GM18519 (cell line): ENCODE measurements around the gene PTGIR.

Source experiments
- ATAC-seq: cut with Tn5 transposase; IDR thresholded peaks from one replicate; pipeline ENCODE4 v1.9.1; 2021; ENCODE audit warnings: mild to moderate bottlenecking, moderate library complexity; ENCODE audit not compliant: unreplicated experiment, low FRiP score

Gene PTGIR

DNA sequence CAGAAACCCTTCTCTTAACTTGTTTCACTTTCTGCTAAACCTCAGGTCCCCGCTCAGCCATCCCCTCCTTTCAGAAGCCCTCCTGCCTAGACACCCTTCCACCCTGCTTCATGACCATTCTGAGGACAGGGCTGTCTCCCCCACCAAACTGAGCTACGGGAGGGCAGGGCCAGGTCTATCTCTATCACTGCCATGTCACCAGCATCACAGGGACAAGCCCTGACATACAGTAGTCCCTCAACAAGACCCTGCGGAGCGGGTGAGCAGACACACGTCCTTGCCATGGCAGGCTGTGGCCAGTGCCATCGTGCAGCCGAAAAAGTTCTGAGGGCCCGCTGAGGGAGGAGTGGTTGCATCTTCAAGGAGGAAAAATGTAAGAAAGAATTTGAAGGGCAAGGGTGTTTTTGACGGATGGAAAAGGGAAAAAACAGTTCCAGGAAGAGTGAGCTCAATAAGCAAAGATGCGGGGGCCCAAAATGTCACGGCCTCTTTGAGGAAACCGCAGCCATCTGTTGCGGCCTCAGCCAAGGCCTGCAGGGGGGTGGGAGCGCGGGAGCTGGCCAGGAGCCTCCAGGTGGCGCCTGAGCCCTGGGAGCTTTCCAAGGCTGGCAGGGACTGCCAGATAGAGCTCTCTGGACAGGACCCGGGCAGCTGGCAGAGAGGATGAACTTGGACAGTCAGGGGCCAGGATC is 8.1 kb downstream of the PTGIR start:
- no peak for ATAC-seq

DNA sequence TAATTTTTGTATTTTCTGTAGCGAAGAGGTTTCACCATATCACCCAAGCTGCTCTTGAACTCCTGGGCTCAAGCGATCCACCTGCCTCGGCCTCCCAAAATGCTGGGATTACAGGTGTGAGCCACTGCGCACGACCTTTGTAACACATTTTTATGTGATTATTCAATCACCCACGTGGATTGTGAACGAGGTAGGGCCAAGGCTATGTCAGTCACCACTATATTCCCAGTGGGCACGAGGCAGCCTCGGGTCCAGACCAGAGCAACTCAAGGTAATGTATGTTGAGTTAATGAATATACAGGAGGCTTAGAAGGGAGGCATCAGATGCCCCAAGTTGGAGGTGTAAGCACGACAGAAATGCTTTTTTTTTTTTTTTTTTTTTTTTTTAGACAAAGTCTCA is 8.9 kb downstream of the PTGIR start:
- no peak for ATAC-seq

DNA sequence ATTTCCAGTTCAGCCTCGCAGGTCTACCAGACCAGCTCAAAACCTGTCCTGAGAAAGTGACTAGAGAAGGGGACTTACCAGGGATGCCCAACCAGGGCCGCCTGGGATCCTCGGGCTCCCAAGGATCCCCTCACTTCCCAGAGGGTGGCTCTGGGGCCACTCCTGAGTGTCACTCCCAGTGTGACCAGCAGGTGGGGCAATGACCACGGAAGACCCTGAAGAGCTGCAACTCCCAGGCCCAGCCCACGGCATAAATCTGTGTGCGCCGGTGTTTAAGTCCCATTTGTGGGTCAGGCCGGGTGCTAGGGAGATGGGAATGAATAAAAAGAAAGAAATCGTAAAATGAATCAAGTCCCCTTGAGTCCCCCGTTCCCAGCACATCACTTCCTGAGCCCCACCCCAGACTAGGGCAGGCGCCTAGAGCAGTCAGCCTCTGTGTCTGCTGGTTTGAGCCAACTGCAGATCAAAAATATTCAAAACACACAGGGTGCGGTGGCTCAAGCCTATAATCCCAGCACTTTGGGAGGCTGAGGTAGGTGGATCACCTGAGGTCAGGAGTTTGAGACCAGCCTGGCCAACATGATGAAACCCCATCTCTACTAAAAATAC is 10.7 kb downstream of the PTGIR start:
- no peak for ATAC-seq

DNA sequence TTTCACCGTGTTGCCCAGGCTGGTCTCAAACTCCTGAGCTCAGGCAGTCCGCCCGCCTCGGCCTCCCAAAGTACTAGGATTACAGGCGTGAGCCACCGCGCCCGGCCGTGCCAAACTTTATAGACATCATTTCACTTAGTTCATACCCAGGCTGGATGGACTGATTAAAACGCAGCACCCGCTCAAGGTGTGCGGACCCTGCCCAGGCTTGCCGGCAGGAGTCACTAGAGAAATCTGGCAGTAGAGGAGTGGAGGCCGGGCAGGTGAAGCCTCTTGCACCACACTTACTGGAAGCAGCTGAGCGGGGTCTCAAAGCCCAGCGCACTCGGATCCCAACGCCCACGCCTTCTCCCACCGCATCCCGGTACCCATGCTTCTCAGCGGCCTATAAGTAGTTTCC is 11.4 kb downstream of the PTGIR start:
- no peak for ATAC-seq

DNA sequence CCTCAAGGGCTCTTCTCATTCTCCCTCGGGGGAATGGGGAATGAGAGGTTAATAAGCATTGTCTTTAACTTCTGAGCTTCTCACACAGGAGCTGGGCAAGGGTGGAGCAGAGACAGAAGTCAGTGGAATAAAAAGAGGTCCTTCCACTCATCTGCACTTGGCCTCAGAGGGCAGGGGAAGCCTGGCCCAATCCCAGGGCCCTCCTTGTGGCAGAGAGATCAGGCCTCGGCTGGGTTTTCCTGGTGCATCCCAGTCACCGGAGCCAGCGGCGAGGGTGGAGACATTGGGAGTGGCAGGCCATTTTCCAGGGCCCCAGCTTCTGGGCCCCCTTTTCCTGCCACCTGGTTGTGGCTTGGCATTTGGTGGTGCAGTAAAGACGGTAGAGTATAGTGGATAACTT is 13.1 kb downstream of the PTGIR start:
- no peak for ATAC-seq

DNA sequence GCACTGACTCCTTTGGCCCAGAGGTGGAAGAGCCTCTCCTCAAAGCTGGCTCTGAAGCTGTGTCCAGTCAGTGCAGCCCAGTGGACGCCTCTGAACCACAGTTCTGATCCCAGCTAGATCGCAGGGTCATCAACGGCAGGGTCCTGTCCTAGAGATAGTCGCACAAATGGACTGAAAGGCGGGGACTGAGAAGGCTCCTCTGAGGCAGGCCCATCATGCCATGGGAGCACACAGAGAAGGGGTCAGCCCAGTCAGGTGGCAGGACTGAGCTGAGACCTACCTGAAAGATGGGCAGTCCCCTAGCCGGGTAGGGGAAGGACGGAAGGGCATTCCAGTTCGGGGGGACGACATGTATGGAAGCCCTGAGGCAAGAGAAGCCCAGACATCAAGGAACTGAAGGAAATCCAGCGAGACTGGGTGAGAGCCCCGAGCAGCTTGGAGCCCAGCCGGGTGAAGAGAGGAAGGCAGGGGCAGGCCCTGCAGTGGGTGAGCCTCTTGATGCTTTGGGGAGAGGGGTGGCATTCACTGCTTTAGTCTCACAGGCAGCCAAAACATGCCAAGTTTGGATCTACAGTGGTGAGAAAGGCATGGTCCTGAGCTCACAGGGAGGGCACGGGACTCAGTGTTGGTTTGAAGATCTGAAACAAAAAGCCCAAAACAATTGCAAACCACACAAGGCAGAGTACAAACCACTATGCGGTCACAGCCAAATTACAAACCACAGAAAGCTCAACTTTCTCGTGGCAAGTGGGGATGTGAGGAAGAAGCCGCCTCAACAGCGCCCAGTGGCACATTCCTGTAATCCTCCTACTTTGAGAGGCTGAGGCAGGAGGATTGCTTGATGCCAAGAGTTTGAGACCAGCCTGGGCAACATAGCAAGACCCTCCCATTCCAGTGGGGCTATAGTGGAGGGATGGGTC is 13.8 kb downstream of the PTGIR start:
- no peak for ATAC-seq

DNA sequence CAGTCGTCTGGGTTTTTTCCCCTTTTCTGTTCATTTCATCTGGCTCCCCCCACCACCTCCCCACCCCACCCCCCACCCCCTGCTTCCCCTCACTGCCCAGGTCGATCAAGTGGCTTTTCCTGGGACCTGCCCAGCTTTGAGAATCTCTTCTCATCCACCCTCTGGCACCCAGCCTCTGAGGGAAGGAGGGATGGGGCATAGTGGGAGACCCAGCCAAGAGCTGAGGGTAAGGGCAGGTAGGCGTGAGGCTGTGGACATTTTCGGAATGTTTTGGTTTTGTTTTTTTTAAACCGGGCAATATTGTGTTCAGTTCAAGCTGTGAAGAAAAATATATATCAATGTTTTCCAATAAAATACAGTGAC is 14.5 kb downstream of the PTGIR start:
- no peak for ATAC-seq

DNA sequence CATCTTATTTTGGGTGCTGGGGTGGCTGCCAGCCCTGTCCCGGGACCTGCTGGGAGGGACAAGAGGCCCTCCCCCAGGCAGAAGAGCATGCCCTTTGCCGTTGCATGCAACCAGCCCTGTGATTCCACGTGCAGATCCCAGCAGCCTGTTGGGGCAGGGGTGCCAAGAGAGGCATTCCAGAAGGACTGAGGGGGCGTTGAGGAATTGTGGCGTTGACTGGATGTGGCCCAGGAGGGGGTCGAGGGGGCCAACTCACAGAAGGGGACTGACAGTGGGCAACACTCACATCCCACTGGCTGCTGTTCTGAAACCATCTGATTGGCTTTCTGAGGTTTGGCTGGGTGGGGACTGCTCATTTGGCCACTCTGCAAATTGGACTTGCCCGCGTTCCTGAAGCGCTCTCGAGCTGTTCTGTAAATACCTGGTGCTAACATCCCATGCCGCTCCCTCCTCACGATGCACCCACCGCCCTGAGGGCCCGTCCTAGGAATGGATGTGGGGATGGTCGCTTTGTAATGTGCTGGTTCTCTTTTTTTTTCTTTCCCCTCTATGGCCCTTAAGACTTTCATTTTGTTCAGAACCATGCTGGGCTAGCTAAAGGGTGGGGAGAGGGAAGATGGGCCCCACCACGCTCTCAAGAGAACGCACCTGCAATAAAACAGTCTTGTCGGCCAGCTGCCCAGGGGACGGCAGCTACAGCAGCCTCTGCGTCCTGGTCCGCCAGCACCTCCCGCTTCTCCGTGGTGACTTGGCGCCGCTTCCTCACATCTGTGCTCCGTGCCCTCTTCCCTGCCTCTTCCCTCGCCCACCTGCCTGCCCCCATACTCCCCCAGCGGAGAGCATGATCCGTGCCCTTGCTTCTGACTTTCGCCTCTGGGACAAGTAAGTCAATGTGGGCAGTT is 15.1 kb downstream of the PTGIR start:
- no peak for ATAC-seq

DNA sequence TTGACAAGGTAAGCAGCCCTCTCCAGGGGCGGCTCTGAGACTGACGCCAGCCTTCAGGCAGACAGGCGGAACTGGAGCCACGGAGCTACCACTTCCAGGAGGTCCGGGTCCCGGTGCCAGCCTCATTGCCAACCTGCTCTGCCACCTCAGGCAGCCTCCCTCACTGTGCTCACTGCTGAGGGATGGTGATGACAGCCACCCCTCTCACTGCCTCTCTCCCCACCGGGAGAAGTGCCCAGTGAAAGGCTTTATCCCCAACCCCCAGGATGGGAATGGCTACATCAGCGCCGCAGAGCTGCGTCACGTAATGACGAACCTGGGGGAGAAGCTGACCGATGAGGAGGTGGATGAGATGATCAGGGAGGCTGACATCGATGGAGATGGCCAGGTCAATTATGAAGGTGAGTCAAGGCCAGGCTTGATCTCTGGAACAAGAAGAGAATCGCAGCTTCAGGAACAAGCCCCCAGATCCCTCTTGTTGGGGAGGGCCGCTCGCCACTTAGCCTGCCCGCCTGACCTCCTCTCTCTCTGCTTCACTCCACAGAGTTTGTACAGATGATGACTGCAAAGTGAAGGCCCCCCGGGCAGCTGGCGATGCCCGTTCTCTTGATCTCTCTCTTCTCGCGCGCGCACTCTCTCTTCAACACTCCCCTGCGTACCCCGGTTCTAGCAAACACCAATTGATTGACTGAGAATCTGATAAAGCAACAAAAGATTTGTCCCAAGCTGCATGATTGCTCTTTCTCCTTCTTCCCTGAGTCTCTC is 16.1 kb downstream of the PTGIR start:
- no peak for ATAC-seq

DNA sequence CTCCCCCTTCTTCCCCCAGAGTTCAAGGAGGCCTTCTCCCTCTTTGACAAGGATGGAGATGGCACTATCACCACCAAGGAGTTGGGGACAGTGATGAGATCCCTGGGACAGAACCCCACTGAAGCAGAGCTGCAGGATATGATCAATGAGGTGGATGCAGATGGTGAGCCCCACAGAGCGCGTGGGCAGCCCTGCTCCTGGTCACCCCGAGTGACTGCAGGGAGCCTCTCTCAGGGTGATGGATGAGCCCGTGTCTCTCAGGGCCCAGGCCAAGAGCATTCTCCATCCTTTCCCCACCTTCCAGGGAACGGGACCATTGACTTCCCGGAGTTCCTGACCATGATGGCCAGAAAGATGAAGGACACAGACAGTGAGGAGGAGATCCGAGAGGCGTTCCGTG is 16.7 kb downstream of the PTGIR start:
- no peak for ATAC-seq

DNA sequence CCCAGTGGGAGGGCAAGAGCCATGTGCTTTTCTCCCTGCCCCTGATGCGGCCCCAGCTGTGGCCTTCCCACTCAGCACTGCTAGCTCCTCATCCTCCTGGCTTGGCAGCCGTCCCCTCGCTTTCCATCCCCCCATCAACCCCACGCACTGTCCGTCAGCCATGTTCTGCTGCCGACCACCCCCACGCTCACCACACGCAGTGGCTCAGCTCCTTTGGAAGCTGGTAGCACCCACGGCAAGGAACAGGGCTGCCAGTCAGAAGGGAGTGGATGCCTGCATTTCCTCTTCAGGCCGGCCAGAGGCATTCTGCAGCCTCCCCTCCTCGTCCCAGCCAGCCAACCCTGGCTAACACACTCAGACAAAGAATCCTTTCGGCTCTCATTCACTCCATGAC is 17.4 kb downstream of the PTGIR start:
- no peak for ATAC-seq

DNA sequence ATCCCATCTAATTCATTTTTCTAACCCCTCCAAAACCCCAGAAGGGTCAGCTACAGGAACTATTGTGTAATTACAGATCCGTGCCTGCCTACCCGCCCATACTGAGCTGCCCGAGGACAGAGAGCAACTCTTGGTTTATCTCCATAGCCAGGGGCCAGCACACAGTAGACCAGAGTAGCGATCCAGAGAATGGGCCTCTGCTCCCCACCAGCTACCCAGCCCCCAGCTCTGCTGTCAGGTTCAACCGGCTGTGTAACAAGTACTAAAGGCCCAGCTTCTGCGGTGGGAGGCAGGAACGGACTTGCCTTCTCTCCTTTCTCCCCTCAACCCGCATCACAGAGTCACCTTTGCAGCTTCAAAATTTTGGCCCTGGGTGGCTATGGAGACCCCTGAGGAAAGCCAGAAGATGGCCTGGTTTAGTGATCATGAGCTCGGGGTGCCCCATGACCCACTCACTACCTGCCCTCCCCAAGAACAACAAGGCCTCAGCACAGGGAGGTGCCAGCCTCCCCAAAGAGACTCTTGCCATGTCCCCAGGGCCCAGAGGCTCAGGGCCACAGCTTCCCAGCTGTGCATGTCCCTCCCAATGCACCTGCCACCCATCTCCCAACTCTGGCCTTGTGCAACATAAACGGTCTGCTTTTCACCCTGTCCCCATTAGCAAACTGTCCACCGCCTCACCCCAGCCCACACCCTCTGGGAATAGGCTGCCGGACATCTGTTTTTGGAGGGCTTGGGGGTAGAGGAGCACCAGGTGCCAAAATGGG is 18.0 kb downstream of the PTGIR start:
- no peak for ATAC-seq

DNA sequence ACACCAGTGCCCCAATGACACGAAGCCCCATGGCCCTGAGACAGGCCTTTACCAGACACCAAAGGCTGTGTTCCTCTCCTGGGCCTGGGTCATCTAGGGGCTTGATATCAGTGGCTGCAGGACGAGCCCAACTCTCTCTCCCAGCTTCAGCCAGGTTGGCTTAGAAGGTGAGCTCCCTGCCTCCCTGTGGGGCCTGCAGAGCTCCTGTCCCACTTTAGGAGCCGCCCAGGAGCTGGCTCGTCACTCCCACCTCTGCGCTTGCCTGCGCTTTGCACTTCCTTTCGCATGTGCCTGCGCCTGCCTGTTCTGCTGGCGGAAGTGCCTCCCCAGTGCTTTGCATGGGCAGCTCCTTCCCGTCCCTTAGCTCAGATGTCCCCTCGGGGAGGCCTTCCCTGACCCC is 18.9 kb downstream of the PTGIR start:
- ATAC-seq, result no peak

DNA sequence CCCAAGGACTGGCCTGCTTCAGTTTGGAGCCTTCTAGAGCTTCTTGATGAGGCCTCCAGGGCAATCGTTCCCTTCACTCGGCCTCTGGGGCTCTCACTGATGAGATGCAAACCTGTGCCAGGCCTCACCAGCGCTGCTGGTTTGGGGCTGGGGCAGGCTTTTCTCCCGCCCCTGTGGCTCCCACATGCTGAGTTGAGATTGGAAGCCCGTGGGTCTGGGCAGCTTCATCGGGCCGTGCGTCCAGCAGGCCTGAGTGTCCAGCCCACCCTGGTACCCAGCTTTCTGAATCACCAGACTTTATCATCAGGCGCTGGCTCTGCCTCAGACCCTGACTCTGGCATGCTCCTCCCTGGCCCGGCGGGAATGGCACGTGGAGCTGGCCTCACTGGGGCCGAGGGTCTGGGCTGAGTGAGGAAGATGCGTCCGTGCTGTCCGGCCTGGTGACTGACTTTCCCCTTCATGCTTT is 19.5 kb downstream of the PTGIR start:
- no peak for ATAC-seq

DNA sequence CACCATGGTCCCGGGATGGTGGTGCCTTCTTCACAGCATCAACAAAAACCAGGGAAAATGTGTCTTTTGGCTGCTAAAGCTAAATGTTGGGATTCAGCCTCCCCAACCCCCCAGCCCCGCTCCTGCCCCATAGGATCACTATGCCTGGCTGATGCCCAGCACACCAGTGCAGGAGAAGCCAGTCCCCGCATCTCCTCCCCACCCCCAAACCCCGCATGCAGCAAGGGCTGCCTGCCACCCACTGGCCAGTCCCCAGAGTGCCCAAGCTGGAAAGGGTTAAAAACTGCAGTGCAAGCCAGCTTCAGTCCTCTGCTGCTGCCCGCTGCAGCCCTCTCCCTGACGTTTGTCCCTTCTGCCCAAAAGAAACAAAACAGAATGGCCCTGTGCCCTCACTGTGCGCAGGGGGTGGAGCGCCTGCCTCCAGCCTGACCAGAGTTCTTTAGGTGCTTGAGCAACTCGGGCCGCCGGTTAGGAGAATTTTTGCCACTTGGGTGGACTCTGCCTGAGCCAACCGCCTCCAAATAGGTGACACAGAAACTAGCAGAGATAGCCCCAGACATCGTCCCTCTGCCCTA is 20.0 kb downstream of the PTGIR start:
- ATAC-seq, result no peak

DNA sequence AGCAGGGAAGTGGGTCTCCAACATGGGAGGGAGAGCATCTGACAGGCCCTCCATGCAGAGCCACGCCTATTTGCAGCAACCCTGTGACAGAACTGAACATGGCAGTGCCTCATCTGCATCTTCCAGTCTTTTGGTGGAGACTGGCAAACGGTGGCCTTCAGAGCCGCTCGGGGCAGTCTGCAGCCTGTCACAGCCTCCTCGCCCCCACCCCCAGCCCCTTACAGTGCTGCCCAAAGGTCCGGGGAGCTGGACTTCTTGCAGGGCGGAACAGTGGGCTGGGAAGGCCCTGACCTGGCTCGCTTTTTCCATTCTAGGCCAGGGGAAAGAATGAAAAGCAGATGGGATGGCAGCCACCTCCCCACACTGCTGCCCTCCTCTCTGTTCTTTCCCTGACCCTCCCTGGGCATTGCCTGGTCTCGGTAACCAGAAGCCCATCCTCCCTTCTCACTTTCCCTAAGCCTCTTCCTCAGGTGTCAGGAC is 21.1 kb downstream of the PTGIR start:
- ATAC-seq, result no peak

DNA sequence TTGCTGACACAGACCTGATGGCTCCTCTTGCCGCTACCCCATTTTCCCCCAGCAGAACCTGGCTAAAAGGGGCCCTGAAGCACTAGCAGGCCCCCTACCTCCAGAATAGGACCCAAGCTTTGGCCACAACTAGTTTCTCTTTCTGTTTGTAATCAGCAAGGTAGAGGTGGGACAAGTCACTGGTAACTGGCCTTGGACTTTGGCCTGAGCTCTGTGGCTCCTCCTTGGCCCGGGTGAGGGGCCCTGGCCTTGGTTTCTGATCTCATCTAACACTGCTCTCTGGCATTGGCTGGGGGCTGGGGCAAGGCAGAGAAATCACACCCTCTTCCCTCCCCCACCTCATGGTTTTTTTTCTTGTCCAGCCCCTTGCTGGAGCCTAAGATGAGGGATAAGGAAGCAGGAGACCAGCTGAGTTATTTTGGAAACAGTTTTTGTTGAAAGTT is 21.7 kb downstream of the PTGIR start:
- ATAC-seq, result no peak

DNA sequence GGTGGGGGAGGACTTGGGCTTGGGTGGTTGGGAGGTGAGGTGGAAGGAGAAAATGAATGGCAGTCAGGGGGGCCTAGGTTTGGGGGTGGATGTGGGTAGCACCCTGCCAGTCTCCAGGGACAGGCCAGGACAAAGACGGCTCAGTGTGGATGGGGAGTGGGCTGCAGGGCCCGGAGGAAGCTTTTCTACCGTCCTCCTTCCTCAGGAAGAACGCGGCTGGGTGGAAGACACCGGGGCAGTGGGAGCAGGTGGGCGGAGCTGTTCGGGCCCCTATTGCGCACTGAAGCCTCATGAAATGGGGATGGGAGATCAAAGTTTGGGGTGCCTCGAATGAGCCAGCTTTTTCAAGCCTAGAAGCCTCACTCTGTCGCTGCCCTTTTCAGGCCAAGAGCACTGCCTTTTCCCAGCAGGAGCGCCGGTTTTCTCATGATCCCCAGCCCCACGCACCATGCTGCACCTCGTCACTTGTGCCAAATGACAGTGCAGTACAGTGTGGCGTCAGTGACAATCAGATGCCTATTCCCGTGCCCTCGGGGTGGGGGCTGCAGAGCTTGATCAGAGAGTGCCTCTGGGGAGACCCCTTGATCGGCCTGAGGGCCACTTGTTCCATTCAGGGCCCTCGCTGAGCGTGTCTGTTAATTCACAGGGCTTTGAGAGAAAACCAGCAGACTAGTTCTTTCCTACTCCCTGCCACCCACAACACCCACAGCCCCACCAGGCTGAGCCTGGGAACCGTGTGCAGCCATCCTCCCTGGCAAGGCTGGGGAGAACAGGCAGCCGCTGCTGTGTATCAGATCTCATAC is 22.3 kb downstream of the PTGIR start:
- ATAC-seq, result no peak
